HEK293 (cell line): ENCODE measurements around the gene CD93.

ENCODE experiments used
- TCF7L2 ChIP-seq: IDR thresholded peaks from 2 replicates; pipeline ENCODE4 v1.6.1; 2011; ENCODE audit warnings: low read depth, mild to moderate bottlenecking, inconsistent platforms, low read length, moderate library complexity, borderline replicate concordance
- ZBTB7A ChIP-seq: fragments of 450-650 bp; formaldehyde crosslinking; IDR thresholded peaks from 2 replicates; pipeline ENCODE4 v1.5.1; 2016; ENCODE audit warnings: low read depth, missing biosample characterization, missing genetic modification characterization
- ZNF394 ChIP-seq: fragments of 450-650 bp; formaldehyde crosslinking; IDR thresholded peaks from 2 replicates; pipeline ENCODE4 v1.5.1; 2016; ENCODE audit warnings: missing biosample characterization, missing genetic modification characterization, mild to moderate bottlenecking, moderate library complexity, borderline replicate concordance
- TF ChIP-seq, protein P1 (sequence below): fragments of 450-650 bp; formaldehyde crosslinking; IDR thresholded peaks from 2 replicates; pipeline ENCODE4 v1.5.1; 2016; ENCODE audit warnings: missing biosample characterization, missing genetic modification characterization
- TF ChIP-seq, protein P2 (sequence below): fragments of 450-650 bp; formaldehyde crosslinking; IDR thresholded peaks from 2 replicates; pipeline ENCODE4 v1.5.1; 2017; ENCODE audit warnings: missing biosample characterization, mild to moderate bottlenecking, missing genetic modification characterization, moderate library complexity

- TF ChIP-seq, protein P1, sequence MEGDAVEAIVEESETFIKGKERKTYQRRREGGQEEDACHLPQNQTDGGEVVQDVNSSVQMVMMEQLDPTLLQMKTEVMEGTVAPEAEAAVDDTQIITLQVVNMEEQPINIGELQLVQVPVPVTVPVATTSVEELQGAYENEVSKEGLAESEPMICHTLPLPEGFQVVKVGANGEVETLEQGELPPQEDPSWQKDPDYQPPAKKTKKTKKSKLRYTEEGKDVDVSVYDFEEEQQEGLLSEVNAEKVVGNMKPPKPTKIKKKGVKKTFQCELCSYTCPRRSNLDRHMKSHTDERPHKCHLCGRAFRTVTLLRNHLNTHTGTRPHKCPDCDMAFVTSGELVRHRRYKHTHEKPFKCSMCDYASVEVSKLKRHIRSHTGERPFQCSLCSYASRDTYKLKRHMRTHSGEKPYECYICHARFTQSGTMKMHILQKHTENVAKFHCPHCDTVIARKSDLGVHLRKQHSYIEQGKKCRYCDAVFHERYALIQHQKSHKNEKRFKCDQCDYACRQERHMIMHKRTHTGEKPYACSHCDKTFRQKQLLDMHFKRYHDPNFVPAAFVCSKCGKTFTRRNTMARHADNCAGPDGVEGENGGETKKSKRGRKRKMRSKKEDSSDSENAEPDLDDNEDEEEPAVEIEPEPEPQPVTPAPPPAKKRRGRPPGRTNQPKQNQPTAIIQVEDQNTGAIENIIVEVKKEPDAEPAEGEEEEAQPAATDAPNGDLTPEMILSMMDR (tag by site-specific recombination), result no peak
- TF ChIP-seq ZBTB7A (tag by site-specific recombination) (no peak), TCF7L2 (no peak), ZNF394 (no peak)
- TF ChIP-seq, protein P2, sequence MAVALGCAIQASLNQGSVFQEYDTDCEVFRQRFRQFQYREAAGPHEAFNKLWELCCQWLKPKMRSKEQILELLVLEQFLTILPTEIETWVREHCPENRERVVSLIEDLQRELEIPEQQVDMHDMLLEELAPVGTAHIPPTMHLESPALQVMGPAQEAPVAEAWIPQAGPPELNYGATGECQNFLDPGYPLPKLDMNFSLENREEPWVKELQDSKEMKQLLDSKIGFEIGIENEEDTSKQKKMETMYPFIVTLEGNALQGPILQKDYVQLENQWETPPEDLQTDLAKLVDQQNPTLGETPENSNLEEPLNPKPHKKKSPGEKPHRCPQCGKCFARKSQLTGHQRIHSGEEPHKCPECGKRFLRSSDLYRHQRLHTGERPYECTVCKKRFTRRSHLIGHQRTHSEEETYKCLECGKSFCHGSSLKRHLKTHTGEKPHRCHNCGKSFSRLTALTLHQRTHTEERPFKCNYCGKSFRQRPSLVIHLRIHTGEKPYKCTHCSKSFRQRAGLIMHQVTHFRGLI, result no peak
Measured at GRCh38 chr20:23112595-23112994, 26.5 kb upstream of the CD93 start.
